Endothelial cell (in vitro differentiated cells): Measurements from ENCODE around the gene COMMD4. TPM values are rescaled to one million over a fixed set of nuclear protein-coding genes. Genes with fewer than 3 reads are reported as not detected.
A peak's percentile ranks its signal among the peaks of the same experiment; 100 is the strongest.
"Not testable (repeated sequence)": the region's sequence is repeated elsewhere in the genome, so short reads cannot be mapped to it uniquely, and the experiment has no call there.

ENCODE experiments used
- DNase-seq: peaks from one replicate; pipeline ENCODE4 v3.0.0; 2021; ENCODE audit warnings: low spot score
- H3K27ac Mint-ChIP-seq: one replicate; pipeline ENCODE4 v1.8.0; 2021; ENCODE audit warnings: mixed read lengths, inconsistent platforms; ENCODE audit not compliant: unreplicated experiment
- H3K27me3 Mint-ChIP-seq: one replicate; pipeline ENCODE4 v1.8.0; 2021; ENCODE audit warnings: mild to moderate bottlenecking, moderate library complexity, mixed read lengths, inconsistent platforms; ENCODE audit not compliant: unreplicated experiment
- H3K36me3 Mint-ChIP-seq: one replicate; pipeline ENCODE4 v1.8.0; 2021; ENCODE audit warnings: mild to moderate bottlenecking, low read depth, mixed read lengths, inconsistent platforms; ENCODE audit not compliant: unreplicated experiment
- H3K4me1 Mint-ChIP-seq: one replicate; pipeline ENCODE4 v1.8.0; 2021; ENCODE audit warnings: mild to moderate bottlenecking, mixed read lengths, inconsistent platforms; ENCODE audit not compliant: unreplicated experiment
- H3K4me3 Mint-ChIP-seq: one replicate; pipeline ENCODE4 v1.8.0; 2021; ENCODE audit warnings: mild to moderate bottlenecking, mixed read lengths, inconsistent platforms; ENCODE audit not compliant: unreplicated experiment
- H3K9me3 Mint-ChIP-seq: one replicate; pipeline ENCODE4 v1.8.0; 2021; ENCODE audit warnings: mixed read lengths, inconsistent platforms; ENCODE audit not compliant: unreplicated experiment
- total RNA-seq: library from RNA; stranded (reverse); fragmentation: NEBNext Ultra II Directional; extraction: Animal tissue kit (Norgen Biotek cat#: 25700); gene quantifications from one replicate; pipeline ENCODE4 v1.2.1, GENCODE V29; 2021; ENCODE audit not compliant: unreplicated experiment
- TF ChIP-seq, protein P1 (sequence below): fragments of 200-600 bp; sonication (generic); IDR thresholded peaks from one replicate; pipeline ENCODE4 v1.5.0; 2021; ENCODE audit warnings: antibody characterized with exemption; ENCODE audit not compliant: unreplicated experiment

Gene COMMD4
- total RNA-seq, 1 donor from 2014 or later = 165 TPM

- Mint-ChIP-seq H3K27me3 (peaks cover 13% of the 10 kb centered on the region), H3K4me1 (peaks cover 2% of the 10 kb centered on the region), H3K9me3 (no peaks in the 10 kb centered on the region), H3K36me3 (peaks cover 9% of the 10 kb centered on the region), H3K27ac (peak within 1 kb of the TSS; percentile 92), H3K4me3 (peak within 1 kb of the TSS; percentile 95)
- TF ChIP-seq, protein P1, sequence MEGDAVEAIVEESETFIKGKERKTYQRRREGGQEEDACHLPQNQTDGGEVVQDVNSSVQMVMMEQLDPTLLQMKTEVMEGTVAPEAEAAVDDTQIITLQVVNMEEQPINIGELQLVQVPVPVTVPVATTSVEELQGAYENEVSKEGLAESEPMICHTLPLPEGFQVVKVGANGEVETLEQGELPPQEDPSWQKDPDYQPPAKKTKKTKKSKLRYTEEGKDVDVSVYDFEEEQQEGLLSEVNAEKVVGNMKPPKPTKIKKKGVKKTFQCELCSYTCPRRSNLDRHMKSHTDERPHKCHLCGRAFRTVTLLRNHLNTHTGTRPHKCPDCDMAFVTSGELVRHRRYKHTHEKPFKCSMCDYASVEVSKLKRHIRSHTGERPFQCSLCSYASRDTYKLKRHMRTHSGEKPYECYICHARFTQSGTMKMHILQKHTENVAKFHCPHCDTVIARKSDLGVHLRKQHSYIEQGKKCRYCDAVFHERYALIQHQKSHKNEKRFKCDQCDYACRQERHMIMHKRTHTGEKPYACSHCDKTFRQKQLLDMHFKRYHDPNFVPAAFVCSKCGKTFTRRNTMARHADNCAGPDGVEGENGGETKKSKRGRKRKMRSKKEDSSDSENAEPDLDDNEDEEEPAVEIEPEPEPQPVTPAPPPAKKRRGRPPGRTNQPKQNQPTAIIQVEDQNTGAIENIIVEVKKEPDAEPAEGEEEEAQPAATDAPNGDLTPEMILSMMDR = no peak
- DNase-seq = peak; percentile 63
These were observed 10.9 kb downstream of the COMMD4 start, which contains the start of gene NEIL1 for GRCh38 chr15:75346796-75347221. NEIL1 (plus strand) TSS chr15:75347039; CDS start chr15:75348906, 1,867 bp downstream.

GRCh38 chr15:75347222-75348033, 11.6 kb downstream of the COMMD4 start:
- Mint-ChIP-seq H3K4me3 (peak overlapping the region; percentile 95), H3K9me3 (no peaks in the 10 kb centered on the region), H3K36me3 (peaks cover 9% of the 10 kb centered on the region), H3K27ac (peak overlapping the region; percentile 92), H3K27me3 (peaks cover 13% of the 10 kb centered on the region), H3K4me1 (peaks cover 2% of the 10 kb centered on the region)
- DNase-seq = peak; percentile 63
- TF ChIP-seq, protein P1 = no peak

GRCh38 chr15:75348034-75348561, 12.2 kb downstream of the COMMD4 start:
- Mint-ChIP-seq H3K27me3 (peaks cover 13% of the 10 kb centered on the region), H3K4me1 (peaks cover 2% of the 10 kb centered on the region), H3K27ac (peak overlapping the region; percentile 61), H3K4me3 (peak overlapping the region; percentile 94), H3K9me3 (no peaks in the 10 kb centered on the region), H3K36me3 (peaks cover 9% of the 10 kb centered on the region)
- TF ChIP-seq, protein P1 = no peak
- no peak for DNase-seq

DNA sequence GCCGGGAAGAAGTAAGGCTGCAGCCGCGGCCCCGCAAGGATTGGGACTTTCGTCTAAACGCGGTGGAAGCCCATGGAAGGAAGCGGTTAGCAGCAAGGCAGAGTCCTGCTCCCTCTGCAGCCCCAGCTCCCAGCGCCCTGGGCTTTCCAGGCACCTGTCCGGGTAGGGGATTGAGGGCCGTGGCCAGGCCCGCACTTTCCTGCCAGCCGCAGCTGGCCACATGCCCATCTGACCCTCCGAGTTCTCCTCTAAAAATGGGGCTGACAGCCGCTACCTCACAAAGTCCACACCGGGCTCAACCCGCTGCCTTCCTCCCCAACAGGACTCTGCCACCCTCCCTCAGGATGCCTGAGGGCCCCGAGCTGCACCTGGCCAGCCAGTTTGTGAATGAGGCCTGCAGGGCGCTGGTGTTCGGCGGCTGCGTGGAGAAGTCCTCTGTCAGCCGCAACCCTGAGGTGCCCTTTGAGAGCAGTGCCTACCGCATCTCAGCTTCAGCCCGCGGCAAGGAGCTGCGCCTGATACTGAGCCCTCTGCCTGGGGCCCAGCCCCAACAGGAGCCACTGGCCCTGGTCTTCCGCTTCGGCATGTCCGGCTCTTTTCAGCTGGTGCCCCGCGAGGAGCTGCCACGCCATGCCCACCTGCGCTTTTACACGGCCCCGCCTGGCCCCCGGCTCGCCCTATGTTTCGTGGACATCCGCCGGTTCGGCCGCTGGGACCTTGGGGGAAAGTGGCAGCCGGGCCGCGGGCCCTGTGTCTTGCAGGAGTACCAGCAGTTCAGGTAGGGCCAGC, 12.9 kb downstream of the COMMD4 start:
- TF ChIP-seq, protein P1 = no peak
- H3K36me3 Mint-ChIP-seq = peaks cover 9% of the 10 kb centered on the region
- peaks cover 2% of the 10 kb centered on the region for H3K4me1 Mint-ChIP-seq
- H3K9me3 Mint-ChIP-seq = no peaks in the 10 kb centered on the region
- no peak for DNase-seq
- H3K27ac Mint-ChIP-seq = no peak overlapping the region
- H3K4me3 Mint-ChIP-seq = peak overlapping the region; percentile 94
- peaks cover 13% of the 10 kb centered on the region for H3K27me3 Mint-ChIP-seq

GRCh38 chr15:75349351-75349669, 13.4 kb downstream of the COMMD4 start:
- not testable (repeated sequence) for H3K27ac Mint-ChIP-seq, DNase-seq, H3K36me3 Mint-ChIP-seq, H3K4me1 Mint-ChIP-seq, H3K9me3 Mint-ChIP-seq
- H3K4me3 Mint-ChIP-seq = peak overlapping the region; percentile 42
- peaks cover 13% of the 10 kb centered on the region for H3K27me3 Mint-ChIP-seq
